Epidermal melanocyte (primary cell): ENCODE measurements around the gene ITPKA.

ENCODE experiments used
- DNase-seq: peaks from one replicate; pipeline ENCODE4 v3.0.0; 2011; ENCODE audit warnings: low spot score; ENCODE audit not compliant: insufficient read length

Gene ITPKA

GRCh38 chr15:41507820-41508290, 14.2 kb downstream of the ITPKA start:
- no peak for DNase-seq

- no peak for DNase-seq
These were observed 17.1 kb downstream of the ITPKA start for GRCh38 chr15:41510728-41511127.

- no peak for DNase-seq
These were observed 17.7 kb downstream of the ITPKA start for GRCh38 chr15:41511331-41511898.

GRCh38 chr15:41511899-41512369, 18.3 kb downstream of the ITPKA start:
- no peak for DNase-seq

- DNase-seq = no peak
These were observed 18.9 kb downstream of the ITPKA start for GRCh38 chr15:41512512-41512939.

GRCh38 chr15:41512940-41513505, 19.3 kb downstream of the ITPKA start:
- no peak for DNase-seq

- DNase-seq = no peak
These were observed 20.0 kb downstream of the ITPKA start, which contains the start of gene LTK for GRCh38 chr15:41513506-41514227. Gene LTK (minus strand): TSS chr15:41513827. CDS start chr15:41513709, 118 bp downstream.

- DNase-seq = no peak
These were observed 24.3 kb downstream of the ITPKA start for GRCh38 chr15:41517895-41518449.

GRCh38 chr15:41520636-41521035, 27.0 kb downstream of the ITPKA start:
- no peak for DNase-seq

GRCh38 chr15:41521614-41522013, 27.9 kb downstream of the ITPKA start:
- DNase-seq = no peak

GRCh38 chr15:41523097-41523496, 29.4 kb downstream of the ITPKA start:
- DNase-seq = no peak

GRCh38 chr15:41530363-41530956, 36.8 kb downstream of the ITPKA start:
- no peak for DNase-seq

GRCh38 chr15:41535544-41535943, 41.9 kb downstream of the ITPKA start:
- DNase-seq = no peak

GRCh38 chr15:41536866-41537265, 43.2 kb downstream of the ITPKA start:
- no peak for DNase-seq

- DNase-seq = no peak
These were observed 49.8 kb downstream of the ITPKA start for GRCh38 chr15:41543521-41543870.

- DNase-seq = no peak
These were observed 51.0 kb downstream of the ITPKA start for GRCh38 chr15:41544650-41545015.

GRCh38 chr15:41545218-41545617, 51.5 kb downstream of the ITPKA start:
- DNase-seq = no peak

GRCh38 chr15:41546851-41547786, 53.4 kb downstream of the ITPKA start:
- DNase-seq = no peak

GRCh38 chr15:41550066-41550775, 56.5 kb downstream of the ITPKA start:
- DNase-seq = no peak
